GM19099 (cell line): ENCODE measurements around the gene CYB5R4.

Experiments
- POLR2A ChIP-seq: IDR thresholded peaks from 3 replicates; pipeline ENCODE4 v1.6.1; 2011; ENCODE audit warnings: low read depth; ENCODE audit not compliant: insufficient read length; ENCODE audit errors: extremely low read depth

The CYB5R4 gene, protein sequence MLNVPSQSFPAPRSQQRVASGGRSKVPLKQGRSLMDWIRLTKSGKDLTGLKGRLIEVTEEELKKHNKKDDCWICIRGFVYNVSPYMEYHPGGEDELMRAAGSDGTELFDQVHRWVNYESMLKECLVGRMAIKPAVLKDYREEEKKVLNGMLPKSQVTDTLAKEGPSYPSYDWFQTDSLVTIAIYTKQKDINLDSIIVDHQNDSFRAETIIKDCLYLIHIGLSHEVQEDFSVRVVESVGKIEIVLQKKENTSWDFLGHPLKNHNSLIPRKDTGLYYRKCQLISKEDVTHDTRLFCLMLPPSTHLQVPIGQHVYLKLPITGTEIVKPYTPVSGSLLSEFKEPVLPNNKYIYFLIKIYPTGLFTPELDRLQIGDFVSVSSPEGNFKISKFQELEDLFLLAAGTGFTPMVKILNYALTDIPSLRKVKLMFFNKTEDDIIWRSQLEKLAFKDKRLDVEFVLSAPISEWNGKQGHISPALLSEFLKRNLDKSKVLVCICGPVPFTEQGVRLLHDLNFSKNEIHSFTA

DNA sequence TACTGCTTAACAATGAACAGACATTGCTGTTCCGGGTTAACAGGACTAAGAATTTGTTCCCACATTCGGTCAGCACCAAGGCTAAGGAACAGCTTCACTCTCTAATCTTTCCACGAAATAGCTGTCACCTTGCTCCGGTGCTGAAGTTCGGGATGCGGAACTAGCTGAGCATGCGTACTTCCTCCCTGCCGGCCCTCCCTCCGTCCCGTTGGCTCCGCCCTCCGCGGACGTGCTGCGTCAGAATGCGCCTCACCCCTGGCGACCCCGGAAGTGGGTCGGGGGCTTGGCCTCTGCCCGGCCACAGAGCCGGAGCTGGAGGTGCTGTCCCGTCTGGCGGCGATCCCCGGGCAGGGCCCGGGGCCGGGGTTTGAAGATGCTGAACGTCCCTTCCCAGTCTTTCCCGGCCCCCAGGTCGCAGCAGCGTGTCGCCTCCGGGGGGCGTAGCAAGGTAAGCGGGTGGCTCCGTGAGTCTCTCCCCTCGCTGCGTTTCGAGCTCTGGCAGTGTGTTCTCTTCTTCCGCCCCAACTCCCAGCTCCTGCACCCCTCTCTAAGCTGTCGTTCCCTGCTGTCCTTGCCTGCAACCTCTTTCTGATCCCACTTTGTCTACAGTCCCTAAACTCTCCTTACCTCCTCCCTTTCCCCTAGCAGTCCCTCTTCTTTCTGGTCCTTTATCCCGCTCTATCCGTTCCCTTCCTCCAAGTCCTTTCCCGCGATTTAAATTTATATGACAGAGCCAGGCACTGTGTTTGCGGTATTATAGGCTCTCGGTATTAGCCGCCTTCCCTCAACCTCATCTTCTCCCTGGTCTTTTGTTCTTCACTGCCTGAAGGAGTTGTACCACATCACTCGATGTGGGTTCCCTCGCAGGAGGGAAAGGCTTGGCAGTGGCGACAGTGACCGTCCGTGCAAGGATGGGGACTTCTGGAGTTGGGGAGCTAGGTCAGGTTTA lies at the start of gene CYB5R4:
TSS of gene CYB5R4 (plus strand) at position 280 of the 949 bp plus-strand sequence. CDS start at position 374, 94 bp downstream.
- TF ChIP-seq POLR2A: peak; percentile 96

DNA sequence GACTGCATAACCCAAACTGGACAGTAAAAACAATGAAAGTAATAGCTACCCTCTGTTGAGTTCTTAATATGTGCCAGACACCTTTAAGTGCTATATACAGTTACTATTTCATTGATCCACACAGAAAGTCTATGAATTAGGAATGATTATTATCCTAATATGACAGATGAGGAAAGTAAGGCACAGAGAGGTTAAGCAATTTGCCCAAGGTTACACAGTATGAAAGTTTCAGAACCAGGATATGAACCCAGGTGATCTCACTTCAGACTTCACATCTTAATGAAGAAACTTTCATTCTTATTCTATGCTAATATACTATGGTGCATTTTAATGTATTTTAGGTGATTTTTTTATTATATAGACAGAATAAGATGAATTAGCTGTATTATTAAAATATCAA lies 46.9 kb upstream of the CYB5R4 start:
- TF ChIP-seq POLR2A: no peak

DNA sequence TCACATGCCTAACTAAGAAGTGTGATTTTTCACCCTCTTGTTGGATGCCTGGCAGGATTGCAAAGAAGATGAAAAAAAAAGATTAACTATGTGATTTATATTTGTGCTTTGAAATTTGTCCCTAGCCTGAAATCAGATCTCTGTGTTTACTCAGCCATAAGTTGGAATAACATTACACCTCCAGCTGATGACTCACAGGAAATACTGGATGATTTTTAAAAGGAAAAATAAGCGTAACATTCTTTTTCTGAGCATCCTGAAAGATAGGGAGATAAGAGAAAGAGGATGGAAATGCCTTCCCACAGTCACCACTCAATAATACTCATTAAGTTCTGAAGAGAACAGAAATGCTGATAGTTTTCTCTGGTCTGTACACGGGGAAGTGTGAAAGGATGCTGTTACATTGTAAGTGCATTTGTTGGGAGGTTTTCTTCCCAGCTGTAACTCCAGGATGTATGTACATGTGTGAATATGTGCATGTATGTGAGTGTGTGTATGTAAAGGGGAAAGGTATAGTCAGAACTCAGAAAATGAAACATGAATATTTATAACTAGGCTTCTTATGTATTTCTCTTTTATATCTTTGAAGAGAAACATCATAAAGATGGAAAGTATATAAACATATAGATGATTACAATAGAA lies 43.7 kb upstream of the CYB5R4 start:
- no peak for TF ChIP-seq POLR2A

DNA sequence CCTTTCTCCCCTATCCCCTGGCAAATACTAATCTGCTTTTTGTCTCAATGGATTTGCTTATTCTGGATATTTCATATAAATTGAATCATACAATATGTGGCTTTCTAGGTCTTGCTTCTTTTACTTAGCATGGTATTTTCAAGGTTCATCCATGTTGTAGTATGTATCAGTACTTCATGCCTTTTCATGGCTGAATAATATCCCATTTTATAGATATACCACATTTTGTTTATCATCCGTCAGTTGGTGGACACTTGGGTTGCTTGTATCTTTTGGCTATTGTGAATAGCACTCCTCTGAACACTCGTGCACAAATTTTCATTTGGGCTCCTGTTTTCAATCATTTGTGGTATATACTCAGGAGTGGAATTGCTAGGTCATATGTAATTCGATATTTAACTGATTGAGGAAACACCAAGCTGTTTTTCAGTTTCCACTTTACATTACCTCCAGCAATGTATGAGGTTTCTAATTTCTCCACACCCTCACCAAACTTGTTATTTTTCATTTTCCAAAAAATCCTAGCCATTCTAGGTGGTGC lies 36.8 kb upstream of the CYB5R4 start:
- TF ChIP-seq POLR2A: no peak

DNA sequence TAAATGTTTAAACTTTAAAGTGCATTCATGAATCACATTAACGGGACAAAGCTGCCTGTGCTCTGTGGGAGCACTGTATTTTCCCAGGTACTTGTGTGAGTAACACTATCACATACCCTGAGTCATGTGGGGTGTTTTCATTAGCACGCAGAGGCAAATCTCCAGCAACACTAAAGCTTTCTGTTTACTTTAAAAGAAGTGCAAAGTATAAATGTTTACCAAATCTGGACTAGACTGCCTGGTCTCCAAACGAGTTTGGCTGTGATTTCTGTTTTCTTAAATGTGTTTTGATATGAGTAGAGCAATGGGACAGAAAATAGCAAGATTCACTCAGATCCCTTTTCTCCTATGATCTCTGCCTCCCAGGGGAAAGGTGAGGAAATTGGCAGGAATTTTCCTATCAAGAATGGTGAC lies 35.1 kb upstream of the CYB5R4 start:
- TF ChIP-seq POLR2A: no peak

DNA sequence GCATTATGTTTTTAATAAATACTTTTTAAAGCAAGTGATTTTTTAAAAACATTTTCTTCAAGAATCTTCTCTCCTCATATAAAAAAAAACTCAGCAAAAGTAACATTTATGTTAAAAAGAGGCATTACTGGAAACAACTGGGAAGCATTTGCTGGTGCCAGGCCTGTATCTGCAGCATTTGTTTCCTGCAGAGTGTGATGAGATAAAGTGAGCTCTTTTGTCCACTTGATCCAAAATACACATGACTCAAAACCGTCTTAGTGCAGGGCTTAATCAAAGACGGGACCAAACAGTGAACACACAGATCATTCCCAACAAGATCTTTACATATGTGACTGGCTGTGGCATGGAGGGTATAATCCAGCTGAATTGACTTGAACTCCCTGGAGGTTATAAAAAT lies 34.7 kb upstream of the CYB5R4 start:
- TF ChIP-seq POLR2A: no peak

DNA sequence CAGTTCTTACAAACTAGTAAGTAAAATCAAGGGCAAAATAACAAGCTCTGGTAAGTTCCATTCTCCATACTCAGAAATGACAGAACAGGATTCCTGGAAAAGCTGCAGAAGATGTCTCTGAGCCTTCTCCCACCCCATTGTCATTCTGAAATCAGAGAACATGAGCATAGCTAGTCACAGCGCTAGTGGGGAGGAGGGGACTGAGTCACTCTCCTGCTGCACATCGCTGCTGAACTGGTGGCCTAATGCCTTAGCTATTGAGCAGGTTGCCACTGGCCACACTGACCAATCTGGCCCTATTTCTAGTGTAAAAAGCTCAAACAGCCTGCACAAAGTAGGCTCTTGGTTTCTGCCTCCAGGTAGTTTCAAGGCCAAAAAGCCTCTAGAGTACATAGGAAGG lies 32.4 kb upstream of the CYB5R4 start:
- TF ChIP-seq POLR2A: no peak

DNA sequence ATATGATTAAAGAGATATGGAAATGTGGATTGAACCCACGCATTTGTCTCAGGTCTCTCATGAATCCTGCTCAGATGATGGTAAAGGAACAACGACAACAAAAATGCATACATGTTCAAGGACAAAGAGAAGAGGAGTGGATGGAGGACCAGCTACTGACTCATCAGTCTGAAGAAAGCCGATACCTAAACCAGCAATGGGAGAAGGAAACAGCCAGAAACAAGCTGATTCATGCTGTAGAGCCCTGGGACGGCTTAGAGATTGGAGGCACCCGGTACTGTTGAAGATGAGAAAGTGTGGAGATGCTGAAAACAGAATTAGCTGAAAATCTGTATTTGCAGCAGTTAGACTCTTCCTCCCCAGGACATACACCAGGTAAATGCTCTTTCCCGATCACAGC lies 20.8 kb upstream of the CYB5R4 start:
- no peak for TF ChIP-seq POLR2A

DNA sequence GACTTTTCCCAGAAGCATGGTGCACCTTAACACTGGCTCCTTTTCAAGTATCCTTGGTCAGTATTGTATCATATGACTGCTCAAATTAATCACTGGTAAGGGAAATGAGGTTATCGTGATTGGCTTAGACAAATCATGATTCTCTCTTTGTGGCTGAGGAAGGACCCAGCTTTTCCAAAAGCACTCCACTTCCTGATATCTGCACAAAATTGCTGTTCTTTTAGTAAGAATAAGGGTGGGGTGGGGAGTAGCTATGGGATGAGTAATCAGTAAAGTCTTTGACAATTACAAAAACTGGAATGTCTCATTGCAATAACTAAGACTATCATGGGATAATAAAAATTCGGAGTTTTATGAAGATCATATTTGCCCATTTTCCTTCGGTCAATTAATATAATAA lies 15.3 kb upstream of the CYB5R4 start:
- TF ChIP-seq POLR2A: no peak

DNA sequence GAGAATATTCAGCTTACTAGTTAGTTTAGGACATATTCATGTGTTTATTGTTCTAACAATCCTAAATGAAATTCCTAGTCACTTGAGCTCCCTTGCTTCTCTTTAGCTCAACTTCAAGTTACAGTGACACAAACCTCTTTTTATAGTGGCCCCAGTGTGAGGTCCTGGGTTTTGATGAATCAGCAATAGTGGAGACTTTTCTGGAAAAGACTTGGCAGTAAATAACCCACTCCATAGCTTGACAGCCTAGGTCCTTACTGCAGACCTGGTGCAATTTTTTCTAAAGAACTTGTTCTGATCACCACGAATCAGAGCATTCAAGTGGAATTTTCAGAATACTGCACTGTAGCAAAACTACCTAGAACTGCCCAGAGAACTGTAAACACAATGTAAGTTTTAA lies 13.2 kb upstream of the CYB5R4 start:
- no peak for TF ChIP-seq POLR2A

DNA sequence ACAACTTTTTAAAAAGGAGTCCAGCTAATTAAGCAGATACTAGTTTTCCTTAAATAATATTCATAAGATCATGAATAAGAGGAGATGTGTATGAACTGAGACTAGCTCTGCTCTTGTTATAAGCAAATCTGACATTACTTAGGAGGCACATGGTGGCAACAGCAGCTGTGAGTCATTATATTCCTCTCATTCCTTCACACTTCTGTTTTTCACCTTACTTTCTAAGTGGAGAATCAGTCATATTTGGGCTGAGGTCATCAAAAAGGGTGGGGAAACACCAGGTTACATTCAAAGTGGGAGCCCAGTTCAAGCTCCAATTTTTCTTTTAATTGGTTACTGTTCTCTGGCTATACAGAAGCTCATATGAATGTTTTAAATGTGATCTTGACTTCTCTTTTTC lies 12.3 kb upstream of the CYB5R4 start:
- TF ChIP-seq POLR2A: no peak

DNA sequence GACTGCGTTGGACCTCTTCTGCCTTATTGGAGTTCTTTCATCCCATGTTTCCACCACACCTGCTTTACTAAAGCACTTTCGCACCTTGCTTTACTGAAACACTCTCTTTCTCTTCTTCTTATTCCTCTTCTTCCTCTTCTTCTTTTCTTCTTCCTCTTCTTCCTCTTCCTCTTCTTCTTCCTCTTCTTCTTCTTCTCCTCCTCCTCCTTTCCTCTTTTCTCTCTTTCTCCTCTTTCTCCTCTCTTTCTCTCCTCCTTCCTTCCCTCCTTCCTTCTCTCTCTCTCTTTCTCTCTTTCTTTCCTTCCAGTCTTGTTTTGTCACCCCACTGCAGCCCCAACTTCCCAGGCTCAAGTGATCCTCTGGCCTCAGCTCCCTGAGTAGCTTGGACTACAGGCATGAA lies 10.4 kb upstream of the CYB5R4 start:
- no peak for TF ChIP-seq POLR2A

DNA sequence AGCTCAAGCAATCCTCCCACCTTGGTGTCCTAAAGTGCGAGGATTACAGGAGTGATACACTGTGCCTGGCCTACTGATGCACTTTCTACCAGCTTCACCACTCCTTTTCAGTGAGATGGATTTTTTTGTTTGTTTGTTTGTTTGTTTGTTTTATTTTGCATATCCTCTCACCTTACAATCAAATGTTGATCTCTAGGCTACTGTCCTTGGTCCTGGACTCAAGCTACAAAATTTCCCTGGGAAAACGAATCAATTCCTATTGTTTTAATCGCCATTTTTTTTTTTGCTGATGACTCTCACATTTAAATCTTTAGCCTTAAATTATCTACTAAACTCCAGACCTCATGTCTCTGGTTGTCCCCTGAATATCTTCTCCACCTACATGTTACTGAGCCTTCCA lies 9.9 kb upstream of the CYB5R4 start:
- TF ChIP-seq POLR2A: no peak

DNA sequence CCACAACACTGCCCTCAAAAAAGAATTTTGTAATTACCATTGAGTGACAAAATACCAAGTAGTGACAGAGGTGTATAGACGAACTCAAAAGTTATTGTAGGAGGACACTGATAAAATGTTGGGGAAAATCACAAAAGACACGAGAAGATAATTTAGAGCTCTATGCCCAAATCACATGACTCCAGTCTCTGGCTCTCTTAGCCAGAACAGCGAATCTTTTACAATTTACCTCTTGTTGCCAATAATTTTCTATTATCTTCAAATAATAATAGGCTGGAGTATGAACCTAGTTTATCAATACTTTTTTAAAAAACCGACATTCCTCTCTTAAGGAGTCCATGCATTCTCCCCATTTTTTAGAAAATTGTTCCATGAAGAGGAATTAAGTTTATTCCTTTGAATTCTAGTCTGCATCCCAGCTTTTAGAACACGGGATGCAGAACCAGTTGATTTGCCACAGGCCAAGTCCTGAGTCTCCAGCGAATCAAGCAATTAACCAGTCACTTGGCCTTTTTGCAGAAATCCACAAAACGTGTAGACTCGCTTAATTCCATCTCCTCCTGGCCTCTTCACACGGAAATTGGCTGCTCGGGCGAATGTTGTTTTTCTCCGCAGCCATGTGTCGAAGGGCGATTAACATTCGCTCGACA lies 6.8 kb upstream of the CYB5R4 start:
- no peak for TF ChIP-seq POLR2A

DNA sequence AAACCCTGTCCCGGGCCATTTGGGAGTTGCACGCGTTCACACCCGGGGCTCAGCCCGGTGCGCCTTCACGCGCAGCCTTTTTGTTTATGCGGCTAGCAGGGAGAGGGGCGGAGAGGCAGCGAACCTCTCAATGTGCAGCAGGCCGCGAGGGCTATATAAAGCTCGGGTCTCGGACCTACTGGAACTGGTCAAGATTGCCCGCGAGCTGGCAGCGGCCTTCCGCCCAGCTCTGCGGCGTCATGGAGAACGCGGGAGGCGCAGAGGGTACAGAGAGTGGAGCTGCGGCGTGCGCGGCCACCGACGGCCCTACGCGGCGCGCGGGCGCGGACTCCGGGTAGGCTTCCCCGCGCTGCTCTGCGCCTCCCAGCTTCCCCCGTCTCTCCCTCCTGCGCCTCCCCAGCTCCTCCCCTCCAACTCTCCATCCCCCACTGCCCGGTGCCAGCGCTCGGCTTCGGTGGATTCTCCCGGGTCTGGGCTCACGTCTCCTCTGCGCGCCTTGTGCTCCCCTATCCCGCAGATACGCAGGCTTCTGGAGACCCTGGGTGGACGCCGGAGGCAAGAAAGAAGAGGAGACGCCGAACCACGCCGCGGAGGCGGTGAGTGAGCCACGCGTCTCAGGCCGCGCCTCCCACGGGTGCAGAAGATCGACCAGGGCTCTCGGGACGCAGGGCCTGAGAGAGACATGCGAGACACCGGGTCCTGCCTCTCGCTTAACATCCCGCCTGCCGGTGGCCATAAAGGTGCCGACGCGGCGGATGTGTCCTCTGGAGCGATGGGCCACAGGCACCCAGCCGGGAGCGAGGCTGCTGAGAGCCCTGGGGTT lies 6.1 kb upstream of the CYB5R4 start, which contains the start of gene RIPPLY2:
TSS of gene RIPPLY2 (plus strand) at position 183 of the 823 bp plus-strand sequence. CDS start at position 240, 57 bp downstream.
- no peak for TF ChIP-seq POLR2A
